Lung (tissue), 12 donors: ENCODE data around the gene LRRC71. TPM values are rescaled to one million over a fixed set of nuclear protein-coding genes. Genes with fewer than 3 reads are reported as not detected.

ENCODE experiments used
- ATAC-seq: fragments of 200-7000 bp; cut with Tn5 transposase; one replicate; pipeline ENCODE4 v1.9.1; 2020; ENCODE audit warnings: moderate number of reproducible peaks; ENCODE audit not compliant: insufficient read depth, low FRiP score
- DNase-seq, 3 donors: peaks; one replicate each; pipeline ENCODE4 v3.0.0-alpha.2; 2013 to 2017
- H3K27ac ChIP-seq, 2 donors: one replicate each; pipeline ENCODE4 v1.5.1; 2013; ENCODE audit warnings: mild to moderate bottlenecking in 2 of 2, moderate library complexity in 2 of 2, control low read depth in 1 of 2, inconsistent platforms in 1 of 2, low read depth in 1 of 2, low read length in 1 of 2
- H3K27me3 ChIP-seq, 3 donors: one replicate each; pipeline ENCODE4 v1.5.1; 2013; ENCODE audit warnings: low read length in 2 of 3; ENCODE audit not compliant: control insufficient read depth in 3 of 3, insufficient read depth in 3 of 3
- H3K36me3 ChIP-seq, 4 donors: one replicate each; pipeline ENCODE4 v1.5.1; 2013; ENCODE audit warnings: low read length in 4 of 4, mild to moderate bottlenecking in 1 of 4, moderate library complexity in 1 of 4; ENCODE audit not compliant: control insufficient read depth in 4 of 4, insufficient read depth in 4 of 4
- H3K4me1 ChIP-seq, 5 donors: one replicate each; pipeline ENCODE4 v1.5.1; 2013; ENCODE audit warnings: low read length in 5 of 5, mild to moderate bottlenecking in 2 of 5, moderate library complexity in 1 of 5; ENCODE audit not compliant: control insufficient read depth in 5 of 5, insufficient read depth in 5 of 5
- H3K4me3 ChIP-seq: one replicate; pipeline ENCODE4 v1.5.1; 2013; ENCODE audit warnings: mild to moderate bottlenecking, control low read depth, moderate library complexity
- H3K9ac ChIP-seq, 2 donors: one replicate each; pipeline ENCODE4 v1.5.1; 2013; ENCODE audit warnings: low read length in 2 of 2, control low read depth in 1 of 2; ENCODE audit not compliant: insufficient read depth in 1 of 2
- H3K9me3 ChIP-seq, 4 donors: one replicate each; pipeline ENCODE4 v1.5.1; 2013; ENCODE audit warnings: low read length in 3 of 4, mild to moderate bottlenecking in 1 of 4, moderate library complexity in 1 of 4; ENCODE audit not compliant: control insufficient read depth in 4 of 4, insufficient read depth in 3 of 4
- CTCF ChIP-seq: IDR thresholded peaks from 2 replicates; pipeline ENCODE4 v1.5.1; 2012; ENCODE audit warnings: mild to moderate bottlenecking; ENCODE audit errors: control extremely low read depth, extremely low read depth
- WGBS, 2 donors: extraction: QIAGEN DNeasy Blood & Tissue Kit; methylation state at CpG; one replicate each; pipeline ENCODE4 v1.1.7; 2013; 5-methylcytosine and 5-hydroxymethylcytosine counted together
- polyA plus RNA-seq, 2 donors: library from polyadenylated mRNA; stranded (reverse); fragments of 200-250 nt; gene quantifications; one replicate each; pipeline ENCODE4 v1.2.1, GENCODE V29; 2013
- total RNA-seq, 2 donors: library from RNA; depleted of rRNA in 1 of 2; stranded (reverse); fragments of >200 nt in 1 of 2; gene quantifications; one replicate each; pipeline ENCODE4 v1.2.1, GENCODE V29; 2014 to 2021
- donor health status: control.
- donor health status: control.
- donor health status: Bipolar disorder and iron deficiency.
- donor health status: healthy.
- donor health status: DM: yes; HTN: yes; CAD: no.

Gene LRRC71
- total and polyA plus RNA-seq, 4 donors: 3.4 to 17.2 (median 4.2) TPM

- Histone ChIP-seq H3K4me1 (peaks cover 0 to 19% (median 12%) of the 10 kb centered on the region in 5 donors), H3K9ac (no peak overlapping the region)
- WGBS, 2 donors: 56 to 62% methylated on average over 6 of the region's 6 CpGs
Measured at GRCh38 chr1:156911577-156912298, 8.7 kb upstream of the LRRC71 start.

DNA sequence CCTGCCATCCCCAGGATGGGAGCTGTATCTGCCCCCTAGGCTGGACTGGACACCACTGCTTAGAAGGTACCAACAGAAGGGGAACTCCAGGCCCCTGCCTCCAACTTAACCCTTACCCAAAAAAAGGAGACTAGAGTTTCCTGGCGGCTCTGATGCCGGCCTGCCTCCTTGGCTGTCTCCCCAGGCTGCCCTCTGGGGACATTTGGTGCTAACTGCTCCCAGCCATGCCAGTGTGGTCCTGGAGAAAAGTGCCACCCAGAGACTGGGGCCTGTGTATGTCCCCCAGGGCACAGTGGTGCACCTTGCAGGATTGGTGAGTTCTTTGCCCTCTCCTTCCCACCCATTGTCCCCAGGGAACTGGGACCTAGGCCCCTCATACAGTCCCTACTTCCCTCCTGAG lies 8.1 kb upstream of the LRRC71 start:
- no peak for TF ChIP-seq CTCF
- DNase-seq: no peak
- 78 to 86% methylated on average over 2 of the region's 2 CpGs for WGBS, 2 donors

More at GRCh38 chr1:156911577-156912298, 8.7 kb upstream of the LRRC71 start:
- ATAC-seq: no peak
- Histone ChIP-seq H3K27ac (no peak overlapping the region), H3K9me3 (peaks cover 0 to 2% (median 0%) of the 10 kb centered on the region in 4 donors), H3K27me3 (peaks cover 0 to 29% (median 0%) of the 10 kb centered on the region in 3 donors), H3K36me3 (peaks cover 0 to 40% (median 27%) of the 10 kb centered on the region in 4 donors), H3K4me3 (no peak overlapping the region)
- no peak for DNase-seq
- no peak for TF ChIP-seq CTCF

GRCh38 chr1:156912861-156913808 lies 7.3 kb upstream of the LRRC71 start:
- H3K36me3 ChIP-seq: peaks cover 0 to 34% (median 21%) of the 10 kb centered on the region in 4 donors
- peaks cover 0 to 19% (median 12%) of the 10 kb centered on the region in 5 donors for H3K4me1 ChIP-seq
- DNase-seq (peak; percentile 69 to 71 (median 69)), ATAC-seq (peak; percentile 49)
- H3K9me3 ChIP-seq: peaks cover 0 to 2% (median 0%) of the 10 kb centered on the region in 4 donors
- H3K9ac ChIP-seq: peak overlapping the region in 1 of 2 donors; percentile 16
- peaks cover 0 to 17% (median 0%) of the 10 kb centered on the region in 3 donors for H3K27me3 ChIP-seq
- 52 to 61% methylated on average over 21 to 24 of the region's 24 CpGs for WGBS, 2 donors
- no peak overlapping the region for H3K27ac ChIP-seq
- no peak overlapping the region for H3K4me3 ChIP-seq
- no peak for TF ChIP-seq CTCF

More for the DNA sequence above, 8.1 kb upstream of the LRRC71 start:
- Histone ChIP-seq H3K36me3 (peaks cover 0 to 36% (median 22%) of the 10 kb centered on the region in 4 donors), H3K9me3 (peaks cover 0 to 2% (median 0%) of the 10 kb centered on the region in 4 donors), H3K4me1 (peaks cover 0 to 19% (median 12%) of the 10 kb centered on the region in 5 donors), H3K9ac (no peak overlapping the region), H3K27ac (no peak overlapping the region), H3K4me3 (no peak overlapping the region), H3K27me3 (peaks cover 0 to 23% (median 0%) of the 10 kb centered on the region in 3 donors)
- no peak for ATAC-seq
